Breast epithelium (tissue), 4 donors: ENCODE data around the gene PIEZO1. TPM values are rescaled to one million over a fixed set of nuclear protein-coding genes. Genes with fewer than 3 reads are reported as not detected.

Experiments used
- DNase-seq, 2 donors: peaks; one replicate each; pipeline ENCODE4 v3.0.0-alpha.2; 2019; ENCODE audit warnings: low spot score in 2 of 2
- H3K27ac ChIP-seq, 2 donors: fragments of 200-600 bp; sonication (generic) in 1 of 2; one replicate each; pipeline ENCODE4 v1.5.1; 2016 to 2019; ENCODE audit warnings: mild to moderate bottlenecking in 1 of 2
- H3K27me3 ChIP-seq, 2 donors: fragments of 200-600 bp; sonication (generic) in 1 of 2; one replicate each; pipeline versions ENCODE4 v1.5.1 to v1.6.0; 2017 to 2019; ENCODE audit warnings: control low read depth in 1 of 2, mild to moderate bottlenecking in 1 of 2
- H3K36me3 ChIP-seq: fragments of 200-600 bp; one replicate; pipeline ENCODE4 v1.5.1; 2019
- H3K4me1 ChIP-seq, 2 donors: fragments of 200-600 bp; sonication (generic); one replicate each; pipeline ENCODE4 v1.5.1; 2016 to 2019; ENCODE audit warnings: control low read depth in 1 of 2
- H3K4me3 ChIP-seq, 3 donors: fragments of 200-600 bp; sonication (generic); 1 replicate in 2 of 3; 2 replicates in 1 of 3; pipeline ENCODE4 v1.5.1; 2016 to 2019; ENCODE audit warnings: mild to moderate bottlenecking in 3 of 3, moderate library complexity in 2 of 3
- H3K9me3 ChIP-seq, 2 donors: fragments of 200-600 bp; sonication (generic) in 1 of 2; one replicate each; pipeline ENCODE4 v1.5.1; 2016 to 2019; ENCODE audit warnings: control low read depth in 1 of 2
- CTCF ChIP-seq, 3 donors: fragments of 450-650 bp; IDR thresholded peaks; one replicate each; pipeline ENCODE4 v1.5.1; 2016 to 2017; ENCODE audit warnings: antibody characterized with exemption in 3 of 3, mild to moderate bottlenecking in 3 of 3, moderate library complexity in 3 of 3
- POLR2A ChIP-seq: fragments of 450-650 bp; IDR thresholded peaks from one replicate; pipeline ENCODE4 v1.6.1; 2016; ENCODE audit warnings: antibody characterized with exemption, mild to moderate bottlenecking, moderate library complexity
- POLR2AphosphoS5 ChIP-seq, 3 donors: sonication (generic); formaldehyde crosslinking; IDR thresholded peaks; one replicate each; pipeline ENCODE4 v1.6.1; 2017; ENCODE audit warnings: antibody characterized with exemption in 3 of 3
- intact Hi-C: fragments of 100-400 bp; cut with DNase I; formaldehyde crosslinking; loops from one replicate; pipeline ENCODE4 v1.15.1; 2023; ENCODE audit warnings: low total_unique reads
- total RNA-seq, 3 donors: library from RNA; depleted of rRNA; stranded (reverse); fragments of >200 nt; gene quantifications; one replicate each; pipeline ENCODE4 v1.1.0, GENCODE V29; 2016

PIEZO1 gene
- total RNA-seq, 3 donors from 2014 or later = 90.7 to 181 (median 135) TPM

GRCh38 chr16:88812513-88813268 is 27.7 kb upstream of the PIEZO1 start:
- H3K9me3 ChIP-seq = no peaks in the 10 kb centered on the region
- H3K27ac ChIP-seq = peak overlapping the region; percentile 85 to 92
- DNase-seq = peak in 1 of 2 donors; percentile 56
- H3K4me1 ChIP-seq = peaks cover 14% of the 10 kb centered on the region in 2 donors
- H3K27me3 ChIP-seq = no peaks in the 10 kb centered on the region
- intact Hi-C loops = loop anchor here (1.0 kb wide), 1 partner anchor 412 kb away; no protein-coding TSS in a partner anchor
- TF ChIP-seq POLR2AphosphoS5 (IDR thresholded peaks at IDR 0.05) (no peak), CTCF (IDR thresholded peaks at IDR 0.05) (no peak), POLR2A (no peak)
- H3K4me3 ChIP-seq = peak overlapping the region; percentile 71 to 89 (median 88)
- no peaks in the 10 kb centered on the region for H3K36me3 ChIP-seq

GRCh38 chr16:88811769-88812512 is 26.9 kb upstream of the PIEZO1 start, which contains the start of gene APRT:
Gene APRT, minus strand, starts transcription at chr16:88811928. Its CDS starts 29 bp downstream, at chr16:88811899.
- no peak for TF ChIP-seq POLR2A
- peak in 2 of 3 donors; percentile 12 to 29 for TF ChIP-seq CTCF (IDR thresholded peaks at IDR 0.05)
- peak; percentile 61 to 81 (median 73) for TF ChIP-seq POLR2AphosphoS5 (IDR thresholded peaks at IDR 0.05)
- H3K36me3 ChIP-seq = no peaks in the 10 kb centered on the region
- H3K9me3 ChIP-seq = no peaks in the 10 kb centered on the region
- peaks cover 14% of the 10 kb centered on the region in 2 donors for H3K4me1 ChIP-seq
- H3K4me3 ChIP-seq = peak within 1 kb of the TSS; percentile 71 to 89 (median 88)
- H3K27me3 ChIP-seq = no peaks in the 10 kb centered on the region
- H3K27ac ChIP-seq = peak within 1 kb of the TSS; percentile 85 to 92
- DNase-seq = peak; percentile 93 to 98
- intact Hi-C loops = loop anchor here (1.0 kb wide), 1 partner anchor 26 kb away; no protein-coding TSS in a partner anchor

DNA sequence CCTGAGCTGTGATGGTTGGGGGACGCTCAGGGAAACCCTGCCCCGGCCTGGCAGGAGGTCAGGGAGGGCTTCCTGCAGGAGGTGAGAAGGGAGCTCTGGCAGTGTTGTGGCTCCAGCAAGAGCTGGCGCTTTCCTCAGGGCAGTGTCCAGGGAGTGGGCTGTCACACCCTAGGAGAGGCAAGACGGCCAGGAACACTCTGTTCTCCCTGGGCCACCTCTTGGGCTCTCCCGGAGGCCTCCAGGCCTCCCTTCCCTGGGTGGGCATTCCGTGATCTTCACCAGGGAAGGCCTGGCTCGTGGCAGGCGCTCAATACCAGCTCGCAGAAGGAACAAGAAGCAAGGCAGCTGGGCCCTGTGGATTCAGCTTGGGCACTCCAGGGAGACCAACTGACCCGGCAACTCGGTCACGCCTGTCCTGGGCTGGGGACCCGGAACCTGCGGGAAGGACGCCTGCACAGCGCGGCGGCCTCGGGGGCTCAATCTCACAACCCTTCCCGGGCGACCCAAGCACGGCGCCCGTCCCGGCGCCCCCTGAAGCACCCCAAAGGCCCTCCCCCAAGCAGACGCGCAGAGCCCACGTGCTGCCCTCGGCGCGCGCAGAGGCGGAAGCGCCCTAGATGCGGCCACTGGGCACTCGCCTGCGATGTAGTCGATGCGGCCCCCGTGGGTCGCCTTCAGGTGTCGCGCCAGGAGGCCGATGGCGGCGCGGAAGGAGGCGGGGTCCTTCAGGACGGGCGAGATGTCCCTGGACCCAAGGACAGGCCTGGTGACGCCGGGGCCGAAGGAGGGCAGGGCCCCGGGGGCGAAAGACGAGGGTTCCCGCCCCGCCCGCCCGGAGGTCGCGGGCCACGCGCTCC is 26.1 kb upstream of the PIEZO1 start:
- TF ChIP-seq CTCF (IDR thresholded peaks at IDR 0.05) (no peak), POLR2AphosphoS5 (IDR thresholded peaks at IDR 0.05) (peak; percentile 90 to 98 (median 92)), POLR2A (peak; percentile 24)
- peak overlapping the region; percentile 85 to 92 for H3K27ac ChIP-seq
- peak; percentile 57 to 77 for DNase-seq
- no peaks in the 10 kb centered on the region for H3K27me3 ChIP-seq
- H3K36me3 ChIP-seq = no peaks in the 10 kb centered on the region
- H3K4me1 ChIP-seq = peaks cover 14% of the 10 kb centered on the region in 2 donors
- H3K9me3 ChIP-seq = no peaks in the 10 kb centered on the region
- peak overlapping the region; percentile 71 to 89 (median 88) for H3K4me3 ChIP-seq
- intact Hi-C loops = loop anchor here (1.0 kb wide), 1 partner anchor 25 kb away; no protein-coding TSS in a partner anchor

DNA sequence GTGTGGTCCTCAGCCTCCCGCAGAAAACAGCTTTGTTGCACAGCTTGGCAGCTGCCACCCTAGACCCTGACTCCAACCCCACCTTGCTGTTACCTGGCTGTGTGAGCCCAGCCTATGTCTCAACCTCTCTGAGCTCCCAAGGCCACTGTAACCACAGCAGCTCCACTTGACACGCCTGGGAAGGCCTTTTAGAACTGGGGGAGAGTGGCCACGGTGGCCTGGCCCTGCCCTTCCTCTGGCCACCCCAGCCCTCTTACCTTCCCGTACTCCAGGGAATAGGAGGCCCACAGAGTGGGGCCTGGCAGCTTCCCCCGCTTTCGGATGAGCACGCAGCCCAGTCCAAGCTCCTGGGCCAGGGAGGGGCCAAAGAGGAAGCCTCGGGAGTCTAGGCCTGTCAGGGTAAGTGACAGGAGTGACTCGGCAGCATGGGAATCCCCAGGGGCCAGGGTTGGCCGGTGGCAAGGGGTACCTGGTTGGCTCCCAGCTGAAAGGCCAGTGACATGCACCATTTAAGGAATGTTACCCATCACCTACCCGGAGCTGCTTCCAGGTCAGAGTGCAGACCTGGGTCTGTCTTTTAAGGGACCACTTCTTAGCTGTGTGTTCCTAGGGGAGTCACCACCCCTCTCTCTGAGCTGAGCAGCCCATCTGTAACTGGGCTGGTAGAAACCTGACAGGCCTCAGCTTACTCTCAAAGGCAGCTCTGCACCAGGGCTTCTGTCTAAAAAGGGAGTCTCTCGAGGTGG is 25.3 kb upstream of the PIEZO1 start:
- intact Hi-C loops = no loop called here
- Histone ChIP-seq H3K36me3 (no peaks in the 10 kb centered on the region), H3K9me3 (no peaks in the 10 kb centered on the region), H3K27ac (peak overlapping the region; percentile 85 to 92), H3K27me3 (no peaks in the 10 kb centered on the region), H3K4me1 (peaks cover 14% of the 10 kb centered on the region in 2 donors), H3K4me3 (peak overlapping the region; percentile 71 to 89 (median 88))
- no peak for DNase-seq
- TF ChIP-seq CTCF (IDR thresholded peaks at IDR 0.05) = no peak
- no peak for TF ChIP-seq POLR2AphosphoS5 (IDR thresholded peaks at IDR 0.05)
- TF ChIP-seq POLR2A = no peak
